Subcutaneous abdominal adipose tissue (tissue), 5 donors: Measurements from ENCODE around the gene ESYT1.

Experiments
- H3K27ac ChIP-seq: one replicate; pipeline ENCODE4 v1.7.0; 2013; ENCODE audit warnings: low read depth, mild to moderate bottlenecking, inconsistent platforms, low read length, moderate library complexity
- H3K27me3 ChIP-seq, 5 donors: one replicate each; pipeline ENCODE4 v1.7.0; 2013; ENCODE audit warnings: low read length in 5 of 5, inconsistent platforms in 1 of 5; ENCODE audit not compliant: control insufficient read depth in 5 of 5, insufficient read depth in 4 of 5
- H3K36me3 ChIP-seq, 5 donors: one replicate each; pipeline ENCODE4 v1.7.0; 2013; ENCODE audit warnings: low read length in 5 of 5; ENCODE audit not compliant: control insufficient read depth in 5 of 5, insufficient read depth in 5 of 5
- H3K4me1 ChIP-seq, 5 donors: one replicate each; pipeline ENCODE4 v1.7.0; 2013; ENCODE audit warnings: low read length in 5 of 5, mild to moderate bottlenecking in 3 of 5, moderate library complexity in 1 of 5; ENCODE audit not compliant: control insufficient read depth in 5 of 5, insufficient read depth in 5 of 5
- H3K4me3 ChIP-seq, 5 donors: one replicate each; pipeline ENCODE4 v1.7.0; 2013; ENCODE audit warnings: low read length in 5 of 5, low read depth in 1 of 5
- H3K9ac ChIP-seq, 5 donors: one replicate each; pipeline ENCODE4 v1.7.0; 2013; ENCODE audit warnings: low read length in 5 of 5, mild to moderate bottlenecking in 4 of 5, moderate library complexity in 3 of 5
- H3K9me3 ChIP-seq, 5 donors: one replicate each; pipeline ENCODE4 v1.7.0; 2013; ENCODE audit warnings: low read length in 5 of 5; ENCODE audit not compliant: control insufficient read depth in 5 of 5
- donor health status: healthy.
- donor health status: healthy.
- donor health status: healthy.
- donor health status: healthy.
- donor health status: healthy.

The ESYT1 gene

GRCh38 chr12:56141946-56142784, 14.1 kb downstream of the ESYT1 start:
- Histone ChIP-seq H3K36me3 (peaks cover 11 to 80% (median 69%) of the 10 kb centered on the region in 5 donors), H3K27me3 (no peaks in the 10 kb centered on the region), H3K4me1 (peaks cover 9 to 47% (median 46%) of the 10 kb centered on the region in 5 donors), H3K27ac (peak overlapping the region; percentile 61), H3K9me3 (no peaks in the 10 kb centered on the region), H3K4me3 (no peak overlapping the region), H3K9ac (peak overlapping the region in 1 of 5 donors; percentile 24)

- Histone ChIP-seq H3K27me3 (no peaks in the 10 kb centered on the region), H3K27ac (peak overlapping the region; percentile 61), H3K9ac (no peak overlapping the region), H3K36me3 (peaks cover 7 to 70% (median 58%) of the 10 kb centered on the region in 5 donors), H3K4me3 (no peak overlapping the region), H3K4me1 (peaks cover 9 to 54% (median 51%) of the 10 kb centered on the region in 5 donors), H3K9me3 (no peaks in the 10 kb centered on the region)
Measured at GRCh38 chr12:56143217-56143616, 15.2 kb downstream of the ESYT1 start.

GRCh38 chr12:56143870-56144269, 15.8 kb downstream of the ESYT1 start:
- peaks cover 9 to 54% (median 51%) of the 10 kb centered on the region in 5 donors for H3K4me1 ChIP-seq
- H3K36me3 ChIP-seq = peaks cover 3 to 63% (median 52%) of the 10 kb centered on the region in 5 donors
- peak overlapping the region; percentile 61 for H3K27ac ChIP-seq
- no peak overlapping the region for H3K4me3 ChIP-seq
- no peak overlapping the region for H3K9ac ChIP-seq
- no peaks in the 10 kb centered on the region for H3K9me3 ChIP-seq
- H3K27me3 ChIP-seq = no peaks in the 10 kb centered on the region

- no peaks in the 10 kb centered on the region for H3K9me3 ChIP-seq
- peak overlapping the region; percentile 90 for H3K27ac ChIP-seq
- no peak overlapping the region for H3K4me3 ChIP-seq
- peaks cover 2 to 50% (median 41%) of the 10 kb centered on the region in 5 donors for H3K36me3 ChIP-seq
- H3K4me1 ChIP-seq = peaks cover 9 to 54% (median 51%) of the 10 kb centered on the region in 5 donors
- H3K27me3 ChIP-seq = no peaks in the 10 kb centered on the region
- no peak overlapping the region for H3K9ac ChIP-seq
Measured at GRCh38 chr12:56145217-56145616, 17.1 kb downstream of the ESYT1 start.

GRCh38 chr12:56146492-56147460, 18.7 kb downstream of the ESYT1 start:
- Histone ChIP-seq H3K36me3 (peaks cover 2 to 36% (median 32%) of the 10 kb centered on the region in 5 donors), H3K9ac (peak overlapping the region in 2 of 5 donors; percentile 15 to 66), H3K4me3 (no peak overlapping the region), H3K9me3 (no peaks in the 10 kb centered on the region), H3K4me1 (peaks cover 12 to 68% (median 61%) of the 10 kb centered on the region in 5 donors), H3K27ac (peak overlapping the region; percentile 90), H3K27me3 (no peaks in the 10 kb centered on the region)

GRCh38 chr12:56150563-56150962, 22.5 kb downstream of the ESYT1 start:
- Histone ChIP-seq H3K9ac (no peak overlapping the region), H3K4me1 (peaks cover 6 to 46% (median 41%) of the 10 kb centered on the region in 5 donors), H3K4me3 (no peak overlapping the region), H3K36me3 (no peaks in the 10 kb centered on the region), H3K27ac (peak overlapping the region; percentile 92), H3K9me3 (no peaks in the 10 kb centered on the region), H3K27me3 (no peaks in the 10 kb centered on the region)

GRCh38 chr12:56151672-56152131, 23.6 kb downstream of the ESYT1 start:
- Histone ChIP-seq H3K27me3 (no peaks in the 10 kb centered on the region), H3K4me3 (peak overlapping the region; percentile 53 to 82 (median 74)), H3K4me1 (peaks cover 6 to 39% (median 33%) of the 10 kb centered on the region in 5 donors), H3K9me3 (no peaks in the 10 kb centered on the region), H3K9ac (peak overlapping the region; percentile 73 to 79 (median 78)), H3K27ac (peak overlapping the region; percentile 92), H3K36me3 (no peaks in the 10 kb centered on the region)

GRCh38 chr12:56152132-56152755, 24.2 kb downstream of the ESYT1 start, which contains the start of gene MYL6B:
Gene MYL6B (plus strand): TSS chr12:56152587. CDS start chr12:56153919, 1,332 bp downstream.
- peak within 1 kb of the TSS; percentile 73 to 79 (median 78) for H3K9ac ChIP-seq
- no peaks in the 10 kb centered on the region for H3K36me3 ChIP-seq
- peak within 1 kb of the TSS; percentile 53 to 83 (median 74) for H3K4me3 ChIP-seq
- H3K4me1 ChIP-seq = peaks cover 3 to 38% (median 33%) of the 10 kb centered on the region in 5 donors
- no peaks in the 10 kb centered on the region for H3K27me3 ChIP-seq
- peak within 1 kb of the TSS; percentile 92 for H3K27ac ChIP-seq
- H3K9me3 ChIP-seq = no peaks in the 10 kb centered on the region
